ENCODE data around the gene FXR2. TPM values are rescaled to one million over a fixed set of nuclear protein-coding genes. Genes with fewer than 3 reads are reported as not detected.

Gene FXR2
- total and polyA plus RNA-seq, 9 of the 15 experiments (the other 6 are each of a cell fraction or from before 2014, with no cell fraction given): 2.0 to 49.3 (median 24.5) TPM

DNA sequence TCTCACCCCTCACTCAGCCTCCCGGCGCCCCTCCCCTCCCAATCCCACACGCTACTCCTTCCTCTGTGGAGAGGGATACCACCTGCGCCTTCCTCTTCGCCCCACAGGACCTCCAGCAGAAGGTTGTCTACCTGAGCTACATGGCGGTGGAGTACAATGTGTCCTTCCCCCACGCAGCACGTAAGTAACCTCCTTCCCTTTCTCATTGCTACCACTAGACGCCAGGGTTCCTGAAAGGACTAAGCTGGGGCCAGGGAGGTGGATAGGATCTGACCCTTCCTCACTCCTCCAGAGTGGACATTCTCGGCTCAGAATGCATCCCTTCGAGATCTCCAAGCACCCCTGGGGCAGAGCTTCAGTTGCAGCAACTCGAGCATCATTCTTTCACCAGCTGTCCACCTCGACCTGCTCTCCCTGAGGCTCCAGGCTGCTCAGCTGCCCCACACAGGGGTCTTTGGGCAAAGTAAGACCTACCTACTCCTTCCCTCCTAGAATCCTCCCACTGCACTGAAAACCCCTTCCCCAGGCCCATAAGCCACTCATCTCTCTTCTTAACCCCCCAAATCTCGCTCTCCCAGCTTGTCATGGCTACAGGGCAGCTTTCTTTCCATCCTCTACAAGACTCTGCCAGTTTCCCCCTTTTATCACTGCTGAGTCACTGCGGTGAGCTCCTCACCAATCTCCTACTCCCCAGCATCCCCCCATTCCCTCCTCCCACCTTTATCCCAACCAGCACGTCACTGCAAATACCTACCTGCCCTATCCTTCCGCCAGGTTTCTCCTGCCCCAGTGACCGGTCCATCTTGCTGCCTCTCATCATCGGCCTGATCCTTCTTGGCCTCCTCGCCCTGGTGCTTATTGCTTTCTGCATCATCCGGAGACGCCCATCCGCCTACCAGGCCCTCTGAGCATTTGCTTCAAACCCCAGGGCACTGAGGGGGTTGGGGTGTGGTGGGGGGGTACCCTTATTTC, 33.8 kb downstream of the FXR2 start (continued):
- TF ChIP-seq, protein P1, sequence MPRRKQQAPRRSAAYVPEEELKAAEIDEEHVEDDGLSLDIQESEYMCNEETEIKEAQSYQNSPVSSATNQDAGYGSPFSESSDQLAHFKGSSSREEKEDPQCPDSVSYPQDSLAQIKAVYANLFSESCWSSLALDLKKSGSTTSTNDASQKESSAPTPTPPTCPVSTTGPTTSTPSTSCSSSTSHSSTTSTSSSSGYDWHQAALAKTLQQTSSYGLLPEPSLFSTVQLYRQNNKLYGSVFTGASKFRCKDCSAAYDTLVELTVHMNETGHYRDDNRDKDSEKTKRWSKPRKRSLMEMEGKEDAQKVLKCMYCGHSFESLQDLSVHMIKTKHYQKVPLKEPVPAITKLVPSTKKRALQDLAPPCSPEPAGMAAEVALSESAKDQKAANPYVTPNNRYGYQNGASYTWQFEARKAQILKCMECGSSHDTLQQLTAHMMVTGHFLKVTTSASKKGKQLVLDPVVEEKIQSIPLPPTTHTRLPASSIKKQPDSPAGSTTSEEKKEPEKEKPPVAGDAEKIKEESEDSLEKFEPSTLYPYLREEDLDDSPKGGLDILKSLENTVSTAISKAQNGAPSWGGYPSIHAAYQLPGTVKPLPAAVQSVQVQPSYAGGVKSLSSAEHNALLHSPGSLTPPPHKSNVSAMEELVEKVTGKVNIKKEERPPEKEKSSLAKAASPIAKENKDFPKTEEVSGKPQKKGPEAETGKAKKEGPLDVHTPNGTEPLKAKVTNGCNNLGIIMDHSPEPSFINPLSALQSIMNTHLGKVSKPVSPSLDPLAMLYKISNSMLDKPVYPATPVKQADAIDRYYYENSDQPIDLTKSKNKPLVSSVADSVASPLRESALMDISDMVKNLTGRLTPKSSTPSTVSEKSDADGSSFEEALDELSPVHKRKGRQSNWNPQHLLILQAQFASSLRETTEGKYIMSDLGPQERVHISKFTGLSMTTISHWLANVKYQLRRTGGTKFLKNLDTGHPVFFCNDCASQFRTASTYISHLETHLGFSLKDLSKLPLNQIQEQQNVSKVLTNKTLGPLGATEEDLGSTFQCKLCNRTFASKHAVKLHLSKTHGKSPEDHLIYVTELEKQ (CRISPR knock-in tag; IDR thresholded peaks at IDR 0.05): no peak
- TF ChIP-seq TAL1 (IDR thresholded peaks at IDR 0.05) (peak; percentile 14; the same call in 1 of the 2 replicates), HDAC1 (IDR thresholded peaks at IDR 0.05) (peak in 1 of 2 experiments; percentile 35; a peak in 1 of 4 replicates), MAZ (CRISPR knock-in tag; conservative IDR thresholded peaks at IDR 0.05 in 1 of 2, IDR thresholded peaks at IDR 0.05 in 1 of 2) (0 out of 4 replicates have a peak, but pooled peaks of 1 of the 2 experiments have one; percentile 35), KDM1A (IDR thresholded peaks at IDR 0.05) (peak; percentile 29 to 74; a peak in 3 of 4 replicates), STAT5A (IDR thresholded peaks at IDR 0.05; ENCODE audit: borderline replicate concordance, low read length) (no peak), ETV5 (CRISPR knock-in tag; IDR thresholded peaks at IDR 0.05; ENCODE audit: low read depth) (no peak), POLR3G (IDR thresholded peaks at IDR 0.05; ENCODE audit: extremely low read depth, insufficient read length, insufficient replicate concordance) (no peak), KAT7 (CRISPR knock-in tag; IDR thresholded peaks at IDR 0.05; ENCODE audit: borderline replicate concordance) (no peak), ZC3H11A (IDR thresholded peaks at IDR 0.05; ENCODE audit: low read depth, low read length) (no peak), ZNF316 (IDR thresholded peaks at IDR 0.05) (peak; percentile 80), ETS2 (tag; IDR thresholded peaks at IDR 0.05; ENCODE audit: borderline replicate concordance, poor library complexity, severe bottlenecking) (no peak), ZNF217 (CRISPR knock-in tag; IDR thresholded peaks at IDR 0.05) (no peak), MAFG (tag; conservative IDR thresholded peaks at IDR 0.05) (peak; percentile 81), CTBP1 (IDR thresholded peaks at IDR 0.05; ENCODE audit: borderline replicate concordance) (peak; percentile 82), ZNF695 (CRISPR knock-in tag; IDR thresholded peaks at IDR 0.05) (no peak), CSDE1 (IDR thresholded peaks at IDR 0.05) (no peak), MIER1 (IDR thresholded peaks at IDR 0.05; ENCODE audit: low read depth) (no peak), SREBF1 (IDR thresholded peaks at IDR 0.05; ENCODE audit: borderline replicate concordance, low read depth, low read length) (no peak), MAFK (IDR thresholded peaks at IDR 0.05; ENCODE audit: low read length) (peak; percentile 62; the same call in 1 of the 2 replicates)
- TF ChIP-seq, protein P2, sequence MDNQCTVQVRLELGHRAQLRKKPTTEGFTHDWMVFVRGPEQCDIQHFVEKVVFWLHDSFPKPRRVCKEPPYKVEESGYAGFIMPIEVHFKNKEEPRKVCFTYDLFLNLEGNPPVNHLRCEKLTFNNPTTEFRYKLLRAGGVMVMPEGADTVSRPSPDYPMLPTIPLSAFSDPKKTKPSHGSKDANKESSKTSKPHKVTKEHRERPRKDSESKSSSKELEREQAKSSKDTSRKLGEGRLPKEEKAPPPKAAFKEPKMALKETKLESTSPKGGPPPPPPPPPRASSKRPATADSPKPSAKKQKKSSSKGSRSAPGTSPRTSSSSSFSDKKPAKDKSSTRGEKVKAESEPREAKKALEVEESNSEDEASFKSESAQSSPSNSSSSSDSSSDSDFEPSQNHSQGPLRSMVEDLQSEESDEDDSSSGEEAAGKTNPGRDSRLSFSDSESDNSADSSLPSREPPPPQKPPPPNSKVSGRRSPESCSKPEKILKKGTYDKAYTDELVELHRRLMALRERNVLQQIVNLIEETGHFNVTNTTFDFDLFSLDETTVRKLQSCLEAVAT (IDR thresholded peaks at IDR 0.05): peak in 1 of 2 experiments; percentile 67; a peak in 2 of 4 replicates
- TF ChIP-seq, protein P3, sequence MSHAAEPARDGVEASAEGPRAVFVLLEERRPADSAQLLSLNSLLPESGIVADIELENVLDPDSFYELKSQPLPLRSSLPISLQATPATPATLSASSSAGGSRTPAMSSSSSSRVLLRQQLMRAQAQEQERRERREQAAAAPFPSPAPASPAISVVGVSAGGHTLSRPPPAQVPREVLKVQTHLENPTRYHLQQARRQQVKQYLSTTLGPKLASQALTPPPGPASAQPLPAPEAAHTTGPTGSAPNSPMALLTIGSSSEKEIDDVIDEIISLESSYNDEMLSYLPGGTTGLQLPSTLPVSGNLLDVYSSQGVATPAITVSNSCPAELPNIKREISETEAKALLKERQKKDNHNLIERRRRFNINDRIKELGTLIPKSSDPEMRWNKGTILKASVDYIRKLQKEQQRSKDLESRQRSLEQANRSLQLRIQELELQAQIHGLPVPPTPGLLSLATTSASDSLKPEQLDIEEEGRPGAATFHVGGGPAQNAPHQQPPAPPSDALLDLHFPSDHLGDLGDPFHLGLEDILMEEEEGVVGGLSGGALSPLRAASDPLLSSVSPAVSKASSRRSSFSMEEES (CRISPR knock-in tag; IDR thresholded peaks at IDR 0.05): no peak

All from K562 (cell line).